Sigmoid colon (tissue), 7 donors: ENCODE measurements around the gene TTC27. TPM values are rescaled to one million over a fixed set of nuclear protein-coding genes. Genes with fewer than 3 reads are reported as not detected.
"Not testable (repeated sequence)": the region's sequence is repeated elsewhere in the genome, so short reads cannot be mapped to it uniquely, and the experiment has no call there.

Experiments
- DNase-seq: peaks from one replicate; pipeline ENCODE4 v3.0.0-alpha.2; 2019
- H3K27ac ChIP-seq, 4 donors: fragments of 200-600 bp; sonication (generic); one replicate each; pipeline ENCODE4 v1.5.1; 2016 to 2019; ENCODE audit warnings: mild to moderate bottlenecking in 1 of 4
- H3K27me3 ChIP-seq, 3 donors: fragments of 200-600 bp; sonication (generic); one replicate each; pipeline ENCODE4 v1.5.1; 2019; ENCODE audit warnings: mild to moderate bottlenecking in 1 of 3
- H3K36me3 ChIP-seq, 4 donors: fragments of 200-600 bp; sonication (generic); one replicate each; pipeline ENCODE4 v1.5.1; 2016 to 2019
- H3K4me1 ChIP-seq, 4 donors: fragments of 200-600 bp; sonication (generic); one replicate each; pipeline ENCODE4 v1.5.1; 2017 to 2019
- H3K4me3 ChIP-seq, 4 donors: fragments of 200-600 bp; sonication (generic); one replicate each; pipeline ENCODE4 v1.5.1; 2017 to 2019; ENCODE audit warnings: mild to moderate bottlenecking in 2 of 4, moderate library complexity in 1 of 4
- H3K9me3 ChIP-seq, 4 donors: fragments of 200-600 bp in 3 of 4; sonication (generic) in 3 of 4; one replicate each; pipeline versions ENCODE4 v1.5.1 to v1.6.1; 2013 to 2019
- EP300 ChIP-seq, 4 donors: sonication (generic); formaldehyde crosslinking; IDR thresholded peaks; one replicate each; pipeline ENCODE4 v1.6.1; 2017; ENCODE audit warnings: antibody characterized with exemption in 4 of 4
- POLR2A ChIP-seq, 2 donors: fragments of 450-650 bp; IDR thresholded peaks; one replicate each; pipeline ENCODE4 v1.6.1; 2016; ENCODE audit warnings: antibody characterized with exemption in 2 of 2, mild to moderate bottlenecking in 2 of 2, moderate library complexity in 2 of 2
- POLR2AphosphoS5 ChIP-seq, 4 donors: sonication (generic); formaldehyde crosslinking; IDR thresholded peaks; one replicate each; pipeline ENCODE4 v1.6.1; 2017; ENCODE audit warnings: antibody characterized with exemption in 4 of 4
- WGBS, 2 donors: extraction: QIAGEN DNeasy Blood & Tissue Kit; methylation state at CpG; one replicate each; pipeline ENCODE4 v1.1.7; 2013; 5-methylcytosine and 5-hydroxymethylcytosine counted together
- intact Hi-C: fragments of 100-400 bp; cut with DNase I; formaldehyde crosslinking; loops from one replicate; pipeline ENCODE4 v1.15.1; 2023
- polyA plus RNA-seq, 3 donors: library from polyadenylated mRNA; stranded (reverse); fragments of 200-250 nt; gene quantifications; one replicate each; pipeline ENCODE4 v1.2.3, GENCODE V29; 2013
- total RNA-seq, 4 donors: library from RNA; depleted of rRNA; stranded (reverse); fragments of >200 nt; gene quantifications; one replicate each; pipeline ENCODE4 v1.1.0, GENCODE V29; 2016
- TF ChIP-seq, protein P1 (sequence below), 4 experiments: fragments of 450-650 bp in 3 of 4; fragments of 200-600 bp in 1 of 4; IDR thresholded peaks; one replicate each; pipeline ENCODE4 v1.5.1; 2016 to 2019; ENCODE audit warnings: antibody characterized with exemption in 4 of 4, mild to moderate bottlenecking in 3 of 4, moderate library complexity in 2 of 4
- donor health status: healthy with polysubstance abuse.
- donor health status: Bipolar disorder and iron deficiency.
- donor health status: healthy.

TTC27 gene
- total and polyA plus RNA-seq, 7 donors = 3.0 to 22.5 (median 14.1) TPM

DNA sequence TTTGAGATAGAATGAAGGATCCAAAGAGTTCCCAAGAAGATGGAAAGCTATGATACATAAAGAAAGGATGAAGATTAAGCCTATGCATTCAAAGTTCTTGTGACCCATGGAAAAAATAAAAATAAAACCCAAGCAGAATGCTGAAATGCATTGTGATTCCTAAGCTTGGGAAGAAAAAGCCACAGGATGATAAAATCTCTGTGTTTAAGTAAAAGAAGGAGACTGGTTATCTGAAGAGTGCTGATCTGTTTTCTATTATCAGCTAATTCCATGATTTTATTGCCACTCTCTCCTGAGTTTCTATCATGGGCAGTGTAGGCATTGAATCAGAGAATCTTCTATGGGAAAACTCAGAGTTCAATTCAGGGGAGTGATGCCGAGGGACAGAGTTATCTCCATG is 215.8 kb downstream of the TTC27 start:
- no peak for DNase-seq
- TF ChIP-seq EP300 (IDR thresholded peaks at IDR 0.05) = no peak
- TF ChIP-seq, protein P1, sequence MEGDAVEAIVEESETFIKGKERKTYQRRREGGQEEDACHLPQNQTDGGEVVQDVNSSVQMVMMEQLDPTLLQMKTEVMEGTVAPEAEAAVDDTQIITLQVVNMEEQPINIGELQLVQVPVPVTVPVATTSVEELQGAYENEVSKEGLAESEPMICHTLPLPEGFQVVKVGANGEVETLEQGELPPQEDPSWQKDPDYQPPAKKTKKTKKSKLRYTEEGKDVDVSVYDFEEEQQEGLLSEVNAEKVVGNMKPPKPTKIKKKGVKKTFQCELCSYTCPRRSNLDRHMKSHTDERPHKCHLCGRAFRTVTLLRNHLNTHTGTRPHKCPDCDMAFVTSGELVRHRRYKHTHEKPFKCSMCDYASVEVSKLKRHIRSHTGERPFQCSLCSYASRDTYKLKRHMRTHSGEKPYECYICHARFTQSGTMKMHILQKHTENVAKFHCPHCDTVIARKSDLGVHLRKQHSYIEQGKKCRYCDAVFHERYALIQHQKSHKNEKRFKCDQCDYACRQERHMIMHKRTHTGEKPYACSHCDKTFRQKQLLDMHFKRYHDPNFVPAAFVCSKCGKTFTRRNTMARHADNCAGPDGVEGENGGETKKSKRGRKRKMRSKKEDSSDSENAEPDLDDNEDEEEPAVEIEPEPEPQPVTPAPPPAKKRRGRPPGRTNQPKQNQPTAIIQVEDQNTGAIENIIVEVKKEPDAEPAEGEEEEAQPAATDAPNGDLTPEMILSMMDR (IDR thresholded peaks at IDR 0.05) = no peak
- no peak for TF ChIP-seq POLR2AphosphoS5 (IDR thresholded peaks at IDR 0.05)
- TF ChIP-seq POLR2A (IDR thresholded peaks at IDR 0.05) = no peak
- no peaks in the 10 kb centered on the region for H3K9me3 ChIP-seq
- H3K27ac ChIP-seq = no peak overlapping the region
- intact Hi-C loops = no loop called here
- 90 to 93% methylated on average over 1 of the region's 1 CpG for WGBS, 2 donors
- no peaks in the 10 kb centered on the region for H3K27me3 ChIP-seq
- no peaks in the 10 kb centered on the region for H3K36me3 ChIP-seq
- H3K4me1 ChIP-seq = peaks cover 0 to 9% (median 9%) of the 10 kb centered on the region in 4 donors
- no peak overlapping the region for H3K4me3 ChIP-seq

DNA sequence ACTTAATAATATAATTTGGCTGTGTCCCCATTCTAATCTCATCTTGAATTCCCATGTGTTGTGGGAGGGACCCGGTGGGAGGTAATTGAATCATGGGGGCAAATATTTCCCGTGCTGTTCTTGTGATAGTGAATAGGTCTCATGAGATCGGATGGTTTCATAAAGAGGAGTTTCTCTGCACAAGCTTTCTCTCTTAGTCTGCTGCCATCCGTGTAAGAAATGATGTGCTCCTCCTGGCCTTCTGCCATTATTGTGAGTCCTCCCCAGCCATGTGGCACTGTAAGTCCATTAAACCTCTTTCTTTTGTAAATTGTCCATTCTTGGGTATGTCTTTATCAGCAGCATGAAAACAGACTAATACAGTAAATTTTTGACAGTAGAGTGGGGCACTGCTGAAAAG is 216.4 kb downstream of the TTC27 start:
- 90 to 93% methylated on average over 4 of the region's 4 CpGs for WGBS, 2 donors

DNA sequence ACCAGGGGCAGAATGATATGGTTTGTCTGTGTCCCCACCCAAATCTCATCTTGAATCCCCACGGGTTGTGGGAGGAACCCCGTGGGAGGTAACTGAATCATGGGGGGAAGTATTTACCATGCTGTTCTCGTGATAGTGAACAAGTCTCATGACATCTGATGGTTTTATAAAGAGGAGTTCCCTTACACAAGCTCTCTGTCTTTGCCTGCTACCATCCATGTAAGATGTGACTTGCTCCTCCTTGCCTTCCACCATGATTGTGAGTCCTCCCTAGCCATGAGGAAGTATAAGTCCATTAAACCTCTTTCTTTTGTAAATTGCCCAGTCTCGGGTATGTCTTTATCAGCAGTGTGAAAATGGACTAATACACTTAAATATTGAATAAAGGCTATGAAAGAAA is 218.4 kb downstream of the TTC27 start:
- H3K27me3 ChIP-seq, DNase-seq, H3K9me3 ChIP-seq, H3K4me3 ChIP-seq, intact Hi-C loops, H3K27ac ChIP-seq, H3K36me3 ChIP-seq, H3K4me1 ChIP-seq: not testable (repeated sequence)
- WGBS, 2 donors = 88% methylated on average over 4 of the region's 4 CpGs

More for the DNA sequence above, 216.4 kb downstream of the TTC27 start:
- H3K9me3 ChIP-seq = no peaks in the 10 kb centered on the region
- no peaks in the 10 kb centered on the region for H3K27me3 ChIP-seq
- intact Hi-C loops = no loop called here
- no peaks in the 10 kb centered on the region for H3K36me3 ChIP-seq
- peaks cover 0 to 9% (median 9%) of the 10 kb centered on the region in 4 donors for H3K4me1 ChIP-seq
- no peak for DNase-seq
- no peak overlapping the region for H3K27ac ChIP-seq
- no peak for TF ChIP-seq POLR2A (IDR thresholded peaks at IDR 0.05)
- TF ChIP-seq, protein P1 (IDR thresholded peaks at IDR 0.05) = no peak
- no peak for TF ChIP-seq POLR2AphosphoS5 (IDR thresholded peaks at IDR 0.05)
- TF ChIP-seq EP300 (IDR thresholded peaks at IDR 0.05) = no peak
- no peak overlapping the region for H3K4me3 ChIP-seq

DNA sequence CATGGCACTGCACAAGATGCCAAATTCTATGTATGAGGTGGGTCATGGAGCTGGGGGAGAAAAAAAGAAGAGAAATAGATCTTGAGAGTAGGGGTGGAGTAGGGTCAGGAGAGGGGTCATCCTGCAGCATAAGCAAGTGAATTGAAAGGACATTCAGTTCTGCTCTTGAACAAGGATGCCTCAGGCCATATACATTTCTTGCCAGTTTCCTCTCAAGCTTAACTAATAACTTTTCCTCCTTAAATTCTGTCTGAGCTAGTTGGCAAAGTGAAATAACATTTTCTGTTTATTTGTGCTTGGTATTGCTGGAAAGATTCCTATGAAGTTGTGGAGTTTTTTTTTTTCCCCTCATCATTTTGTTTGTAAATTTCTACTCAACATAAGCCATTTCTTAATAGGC is 219.9 kb downstream of the TTC27 start:
- no peaks in the 10 kb centered on the region for H3K27me3 ChIP-seq
- no peak overlapping the region for H3K4me3 ChIP-seq
- no peaks in the 10 kb centered on the region for H3K4me1 ChIP-seq
- no peak for DNase-seq
- no peaks in the 10 kb centered on the region for H3K36me3 ChIP-seq
- H3K9me3 ChIP-seq = no peaks in the 10 kb centered on the region
- intact Hi-C loops = no loop called here
- H3K27ac ChIP-seq = no peak overlapping the region
- TF ChIP-seq POLR2A (IDR thresholded peaks at IDR 0.05) = no peak
- TF ChIP-seq, protein P1 (IDR thresholded peaks at IDR 0.05) = no peak

DNA sequence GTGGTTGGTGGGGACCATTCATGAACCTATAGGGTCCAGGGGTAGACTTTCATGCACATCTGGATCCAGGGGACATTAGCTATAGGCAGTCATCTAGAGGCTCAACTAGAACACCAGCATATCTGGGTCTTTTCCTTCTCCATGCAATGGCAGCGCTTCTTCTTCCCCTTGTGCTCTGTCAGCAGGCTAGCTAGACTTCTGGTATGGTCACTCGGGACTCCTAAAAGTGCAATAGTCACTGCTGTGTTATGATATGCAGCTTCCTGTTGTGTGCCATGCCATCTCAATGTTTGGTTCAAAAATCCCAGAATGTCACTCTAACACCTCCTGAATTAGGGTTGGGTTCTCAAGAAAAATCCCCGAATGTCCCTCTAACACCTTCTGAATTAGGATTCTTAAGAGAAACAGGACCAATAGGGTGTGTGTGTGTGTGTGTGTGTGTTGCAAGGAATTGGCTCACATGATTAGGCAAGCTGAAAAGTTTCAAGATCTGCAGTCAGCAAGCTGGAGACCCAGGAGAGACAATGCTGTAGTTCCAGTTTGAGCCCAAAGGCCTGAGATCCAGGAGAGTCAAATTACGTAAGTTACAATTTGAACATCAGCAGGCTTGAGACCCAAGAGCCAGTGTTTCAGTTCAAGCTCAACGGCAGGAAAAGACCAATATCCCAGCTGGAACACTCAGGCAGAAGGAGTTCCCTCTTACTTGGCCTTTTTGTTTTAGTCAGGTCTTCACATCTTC is 221.8 kb downstream of the TTC27 start:
- H3K4me1 ChIP-seq = no peaks in the 10 kb centered on the region
- TF ChIP-seq POLR2A (IDR thresholded peaks at IDR 0.05) = no peak
- TF ChIP-seq, protein P1 (IDR thresholded peaks at IDR 0.05) = no peak
- no peak for TF ChIP-seq EP300 (IDR thresholded peaks at IDR 0.05)
- TF ChIP-seq POLR2AphosphoS5 (IDR thresholded peaks at IDR 0.05) = no peak
- H3K27ac ChIP-seq = no peak overlapping the region
- 91% methylated on average over 5 of the region's 5 CpGs for WGBS, 2 donors
- intact Hi-C loops = no loop called here
- H3K36me3 ChIP-seq = no peaks in the 10 kb centered on the region
- no peak for DNase-seq
- H3K9me3 ChIP-seq = no peaks in the 10 kb centered on the region
- H3K27me3 ChIP-seq = no peaks in the 10 kb centered on the region
- H3K4me3 ChIP-seq = no peak overlapping the region
